NB4 (cell line): Measurements from ENCODE around the gene DDX54.

Source experiments
- DNase-seq: peaks from one replicate; pipeline ENCODE4 v3.0.0; 2010; ENCODE audit warnings: low read depth
- H3K4me3 ChIP-seq: one replicate; pipeline ENCODE4 v1.5.1; 2011; ENCODE audit warnings: mild to moderate bottlenecking, low read depth, low read length, moderate library complexity
- MAX ChIP-seq: IDR thresholded peaks from 2 replicates; pipeline ENCODE4 v1.6.1; 2011; ENCODE audit warnings: low read depth, low read length
- MYC ChIP-seq: IDR thresholded peaks from 2 replicates; pipeline ENCODE4 v1.6.1; 2011; ENCODE audit warnings: low read depth, low read length
- POLR2A ChIP-seq: IDR thresholded peaks from 2 replicates; pipeline ENCODE4 v1.6.1; 2011; ENCODE audit warnings: mild to moderate bottlenecking; ENCODE audit not compliant: insufficient read length; ENCODE audit errors: extremely low read depth
- TF ChIP-seq, protein P1 (sequence below): IDR thresholded peaks from one replicate; pipeline ENCODE4 v1.5.1; 2012; ENCODE audit warnings: low read depth, low read length

The DDX54 gene

DNA sequence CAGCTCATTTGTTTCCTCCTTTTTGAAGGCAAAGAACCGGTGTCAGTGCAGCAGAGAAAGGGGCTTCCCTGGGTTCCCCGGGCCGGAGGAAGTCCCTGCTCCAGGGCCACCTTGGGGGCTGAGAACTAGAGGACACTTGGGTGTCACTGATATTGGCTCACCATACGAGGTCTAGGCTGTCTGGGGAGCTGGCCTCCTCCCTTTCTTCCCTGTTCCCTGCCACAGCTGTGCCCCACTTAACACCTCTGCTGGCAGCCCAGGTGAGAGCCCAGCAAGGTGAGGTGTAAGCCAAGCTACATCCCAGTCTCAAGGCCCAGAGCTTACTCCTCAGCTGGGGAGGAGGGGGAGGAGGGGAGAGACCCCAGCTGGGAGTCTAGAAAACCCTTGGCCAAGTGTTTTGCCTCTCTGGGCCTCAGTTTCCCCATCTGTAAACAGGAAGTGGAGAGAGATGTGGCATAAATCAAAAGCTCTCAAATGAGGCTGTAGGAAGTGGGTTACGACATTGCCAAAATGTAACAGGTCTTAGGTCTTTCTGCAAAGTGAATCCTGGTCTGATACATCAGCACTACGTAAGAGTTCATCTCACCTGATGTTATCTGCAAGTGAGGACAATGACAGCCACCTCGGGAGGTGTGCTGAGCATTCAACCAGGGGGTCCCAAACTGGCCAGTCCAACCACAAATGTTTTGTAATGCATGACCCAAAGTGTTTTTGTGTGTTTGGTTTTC lies 75.2 kb downstream of the DDX54 start:
- no peak for TF ChIP-seq MAX
- no peak for TF ChIP-seq MYC
- TF ChIP-seq, protein P1, sequence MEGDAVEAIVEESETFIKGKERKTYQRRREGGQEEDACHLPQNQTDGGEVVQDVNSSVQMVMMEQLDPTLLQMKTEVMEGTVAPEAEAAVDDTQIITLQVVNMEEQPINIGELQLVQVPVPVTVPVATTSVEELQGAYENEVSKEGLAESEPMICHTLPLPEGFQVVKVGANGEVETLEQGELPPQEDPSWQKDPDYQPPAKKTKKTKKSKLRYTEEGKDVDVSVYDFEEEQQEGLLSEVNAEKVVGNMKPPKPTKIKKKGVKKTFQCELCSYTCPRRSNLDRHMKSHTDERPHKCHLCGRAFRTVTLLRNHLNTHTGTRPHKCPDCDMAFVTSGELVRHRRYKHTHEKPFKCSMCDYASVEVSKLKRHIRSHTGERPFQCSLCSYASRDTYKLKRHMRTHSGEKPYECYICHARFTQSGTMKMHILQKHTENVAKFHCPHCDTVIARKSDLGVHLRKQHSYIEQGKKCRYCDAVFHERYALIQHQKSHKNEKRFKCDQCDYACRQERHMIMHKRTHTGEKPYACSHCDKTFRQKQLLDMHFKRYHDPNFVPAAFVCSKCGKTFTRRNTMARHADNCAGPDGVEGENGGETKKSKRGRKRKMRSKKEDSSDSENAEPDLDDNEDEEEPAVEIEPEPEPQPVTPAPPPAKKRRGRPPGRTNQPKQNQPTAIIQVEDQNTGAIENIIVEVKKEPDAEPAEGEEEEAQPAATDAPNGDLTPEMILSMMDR = no peak
- no peak for TF ChIP-seq POLR2A
- no peak overlapping the region for H3K4me3 ChIP-seq
- DNase-seq = no peak

GRCh38 chr12:113109360-113109759 lies 75.9 kb downstream of the DDX54 start:
- no peak overlapping the region for H3K4me3 ChIP-seq
- DNase-seq = no peak
- TF ChIP-seq MYC = no peak

- DNase-seq = no peak
- no peak overlapping the region for H3K4me3 ChIP-seq
- TF ChIP-seq POLR2A = no peak
- TF ChIP-seq, protein P1 = no peak
- TF ChIP-seq MAX = no peak
- no peak for TF ChIP-seq MYC
These were observed 77.0 kb downstream of the DDX54 start for GRCh38 chr12:113108308-113108707.
